CD4-positive, alpha-beta memory T cell (primary cell): Measurements from ENCODE around the gene INF2. TPM values are rescaled to one million over a fixed set of nuclear protein-coding genes. Genes with fewer than 3 reads are reported as not detected.

Source experiments
- CTCF ChIA-PET: fragments of 350-600 bp; sonication (Branson Sonifier 250); formaldehyde crosslinking; loops from one replicate; lab custom pipeline; 2021; ENCODE audit warnings: inconsistent platforms; ENCODE audit not compliant: partially characterized antibody; lab: Charles Lee
- POLR2A ChIA-PET: fragments of 350-600 bp; sonication (Branson Sonifier 250); formaldehyde crosslinking; loops from one replicate; lab custom pipeline; 2021; ENCODE audit not compliant: partially characterized antibody; lab: Charles Lee
- DNase-seq, 5 donors: peaks; one replicate each; pipeline versions ENCODE4 v3.0.0 to v3.0.0-alpha.2; 2020 to 2022; ENCODE audit warnings: mixed read lengths in 1 of 5
- H3K27ac ChIP-seq: one replicate; pipeline ENCODE4 v1.7.0; 2013; ENCODE audit warnings: low read depth, low read length
- H3K27me3 ChIP-seq: 2 replicates; pipeline ENCODE4 v1.7.0; 2013; ENCODE audit warnings: mild to moderate bottlenecking, low read length, moderate library complexity; ENCODE audit not compliant: insufficient read depth
- H3K36me3 ChIP-seq: 2 replicates; pipeline ENCODE4 v1.7.0; 2013; ENCODE audit warnings: mild to moderate bottlenecking, low read length, moderate library complexity; ENCODE audit not compliant: insufficient read depth
- H3K4me1 ChIP-seq: 2 replicates; pipeline ENCODE4 v1.7.0; 2013; ENCODE audit warnings: mild to moderate bottlenecking, low read length, moderate library complexity; ENCODE audit not compliant: insufficient read depth
- H3K4me3 ChIP-seq, 2 donors: one replicate each; pipeline ENCODE4 v1.7.0; 2013; ENCODE audit warnings: low read length in 2 of 2, mild to moderate bottlenecking in 1 of 2
- H3K9me3 ChIP-seq, 2 donors: one replicate each; pipeline ENCODE4 v1.7.0; 2013; ENCODE audit warnings: low read length in 2 of 2, control low read depth in 1 of 2; ENCODE audit not compliant: control insufficient read depth in 1 of 2
- H3K27ac Mint-ChIP-seq, 7 donors: one replicate each; pipeline ENCODE4 v1.8.0; 2020 to 2021; ENCODE audit warnings: mixed read lengths in 7 of 7, mild to moderate bottlenecking in 6 of 7, inconsistent platforms in 3 of 7, moderate library complexity in 3 of 7
- H3K27me3 Mint-ChIP-seq, 2 donors: one replicate each; pipeline ENCODE4 v1.8.0; 2020 to 2021; ENCODE audit warnings: mixed read lengths in 2 of 2
- H3K36me3 Mint-ChIP-seq, 2 donors: one replicate each; pipeline ENCODE4 v1.8.0; 2020 to 2021; ENCODE audit warnings: mixed read lengths in 2 of 2, inconsistent platforms in 1 of 2, mild to moderate bottlenecking in 1 of 2
- H3K4me1 Mint-ChIP-seq, 4 donors: one replicate each; pipeline ENCODE4 v1.8.0; 2020 to 2021; ENCODE audit warnings: mixed read lengths in 4 of 4, mild to moderate bottlenecking in 1 of 4
- H3K4me3 Mint-ChIP-seq, 8 donors: one replicate each; pipeline ENCODE4 v1.8.0; 2020 to 2021; ENCODE audit warnings: mixed read lengths in 8 of 8, mild to moderate bottlenecking in 7 of 8, moderate library complexity in 6 of 8, inconsistent platforms in 3 of 8
- H3K9me3 Mint-ChIP-seq, 8 donors: one replicate each; pipeline ENCODE4 v1.8.0; 2020 to 2021; ENCODE audit warnings: mixed read lengths in 8 of 8, mild to moderate bottlenecking in 5 of 8, inconsistent platforms in 3 of 8, moderate library complexity in 1 of 8
- intact Hi-C: fragments of 100-400 bp; cut with micrococcal nuclease; formaldehyde crosslinking; loops from one replicate; pipeline ENCODE4 v1.15.1; 2023
- microRNA-seq: library from miRNA; unstranded; fragments of <30 nt; microRNA quantifications from one replicate; pipeline ENCODE4 v1.2.0, GENCODE V29; 2021; ENCODE audit warnings: borderline replicate concordance, borderline number of aligned reads, borderline microRNAs expressed, mixed read lengths
- polyA plus RNA-seq, 2 donors: library from polyadenylated mRNA; unstranded; fragments of 300-500 nt; fragmentation: Illumina TruSeq; gene quantifications; one replicate each; pipeline ENCODE4 v1.2.3, GENCODE V29; 2021
- total RNA-seq, 2 experiments: library from RNA; stranded (reverse); gene quantifications; one replicate each; pipeline ENCODE4 v1.2.3, GENCODE V29; 2021

INF2 gene
- total and polyA plus RNA-seq, 4 experiments from 2014 or later: 4.0 to 96.8 (median 52.4) TPM

DNA sequence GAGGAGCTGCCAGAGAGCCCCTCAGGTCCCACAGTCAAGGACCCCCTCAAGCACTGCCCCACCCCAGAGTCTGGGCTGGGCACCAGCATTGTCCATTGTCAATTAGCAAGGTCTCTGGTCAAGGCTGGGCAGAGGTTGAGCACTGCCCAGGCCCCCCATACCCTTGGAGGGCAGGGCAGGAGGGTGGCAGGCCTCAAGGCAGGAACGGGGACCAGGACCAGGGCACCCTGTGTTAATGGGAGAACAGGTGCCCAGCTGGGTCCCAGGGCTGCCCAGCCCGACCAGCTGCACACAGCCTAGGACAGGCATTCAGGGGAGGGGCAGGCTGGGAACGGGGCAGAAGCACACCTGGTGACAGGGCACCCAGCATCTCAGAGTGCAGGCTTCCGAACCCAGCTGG, 82.0 kb downstream of the INF2 start:
- DNase-seq: no peak
- Mint-ChIP-seq H3K4me3 (no peak overlapping the region), H3K36me3 (peaks cover 14 to 22% of the 10 kb centered on the region in 2 donors), H3K4me1 (peaks cover 0 to 4% (median under 1%) of the 10 kb centered on the region in 4 donors), H3K9me3 (no peaks in the 10 kb centered on the region), H3K27me3 (no peaks in the 10 kb centered on the region), H3K27ac (peak overlapping the region in 1 of 7 donors; percentile 60)
- Histone ChIP-seq H3K27ac (no peak overlapping the region), H3K36me3 (peaks cover 13% of the 10 kb centered on the region), H3K4me3 (no peak overlapping the region), H3K27me3 (no peaks in the 10 kb centered on the region), H3K4me1 (peaks cover 3% of the 10 kb centered on the region), H3K9me3 (no peaks in the 10 kb centered on the region)
- POLR2A ChIA-PET: interaction anchor here (1.1 to 1.8 kb wide), 3 partner anchors 17 to 55 kb away, joined by 3 to 7 read pairs (median 3); no protein-coding TSS in a partner anchor
- intact Hi-C loops: no loop called here
- CTCF ChIA-PET: interaction anchor here (10.5 kb wide), 1 partner anchor 56 kb away, joined by 144 read pairs; no protein-coding TSS in a partner anchor

Small RNA genes lying within 50 kb of the gene (microRNA-seq; reads per million reads assigned to microRNA genes)
- gene MIR4710: not detected

Other genes with a start within 250 kb of the INF2 start
- not detected for gene C14orf180, start 109.9 kb upstream of the INF2 start, total RNA-seq
- not detected for gene C14orf180, start 109.9 kb upstream of the INF2 start, polyA plus RNA-seq
- gene TMEM179, start 84.8 kb upstream of the INF2 start, total RNA-seq: not detected
- gene TMEM179, start 84.8 kb upstream of the INF2 start, polyA plus RNA-seq: not detected
- 1 to 10 TPM; 1.5 TPM for gene ADSS1, start 34.6 kb downstream of the INF2 start, total RNA-seq
- gene ADSS1, start 34.6 kb downstream of the INF2 start, polyA plus RNA-seq: 1 to 10 TPM in 1 of 2 donors, under 1 TPM in 1; 0.16 to 1.8 TPM
- 10 to 100 TPM; 69.3 to 80.2 TPM for gene SIVA1, start 63.5 kb downstream of the INF2 start, total RNA-seq
- 100 to 1,000 TPM; 208 to 266 TPM for gene SIVA1, start 63.5 kb downstream of the INF2 start, polyA plus RNA-seq
- 10 to 100 TPM; 88.7 to 90.5 TPM for gene AKT1, start 106.1 kb downstream of the INF2 start, total RNA-seq
- gene AKT1, start 106.1 kb downstream of the INF2 start, polyA plus RNA-seq: 10 to 100 TPM in 1 of 2 donors, 1 to 10 TPM in 1; 5.3 to 23.5 TPM
- 10 to 100 TPM; 11.6 to 12.3 TPM for gene ZBTB42, start 111.5 kb downstream of the INF2 start, total RNA-seq
- gene ZBTB42, start 111.5 kb downstream of the INF2 start, polyA plus RNA-seq: 1 to 10 TPM; 2.0 to 2.1 TPM
- gene CEP170B, start 175.7 kb downstream of the INF2 start, total RNA-seq: 1 to 10 TPM; 3.0 to 3.8 TPM
- gene CEP170B, start 175.7 kb downstream of the INF2 start, polyA plus RNA-seq: under 1 TPM in 1 of 2 donors, not detected in 1; 0.16 TPM
- gene PLD4, start 235.3 kb downstream of the INF2 start, total RNA-seq: not detected
- under 1 TPM in 1 of 2 donors, not detected in 1; 0.68 TPM for gene PLD4, start 235.3 kb downstream of the INF2 start, polyA plus RNA-seq